GM21529 (cell line): ENCODE results near the gene RACK1.
A peak's percentile ranks its signal among the peaks of the same experiment; 100 is the strongest.
"Not testable (repeated sequence)": the region's sequence is repeated elsewhere in the genome, so short reads cannot be mapped to it uniquely, and the experiment has no call there.

Experiments
- ATAC-seq: cut with Tn5 transposase; IDR thresholded peaks from one replicate; pipeline ENCODE4 v1.9.1; 2021; ENCODE audit not compliant: unreplicated experiment

Gene RACK1

DNA sequence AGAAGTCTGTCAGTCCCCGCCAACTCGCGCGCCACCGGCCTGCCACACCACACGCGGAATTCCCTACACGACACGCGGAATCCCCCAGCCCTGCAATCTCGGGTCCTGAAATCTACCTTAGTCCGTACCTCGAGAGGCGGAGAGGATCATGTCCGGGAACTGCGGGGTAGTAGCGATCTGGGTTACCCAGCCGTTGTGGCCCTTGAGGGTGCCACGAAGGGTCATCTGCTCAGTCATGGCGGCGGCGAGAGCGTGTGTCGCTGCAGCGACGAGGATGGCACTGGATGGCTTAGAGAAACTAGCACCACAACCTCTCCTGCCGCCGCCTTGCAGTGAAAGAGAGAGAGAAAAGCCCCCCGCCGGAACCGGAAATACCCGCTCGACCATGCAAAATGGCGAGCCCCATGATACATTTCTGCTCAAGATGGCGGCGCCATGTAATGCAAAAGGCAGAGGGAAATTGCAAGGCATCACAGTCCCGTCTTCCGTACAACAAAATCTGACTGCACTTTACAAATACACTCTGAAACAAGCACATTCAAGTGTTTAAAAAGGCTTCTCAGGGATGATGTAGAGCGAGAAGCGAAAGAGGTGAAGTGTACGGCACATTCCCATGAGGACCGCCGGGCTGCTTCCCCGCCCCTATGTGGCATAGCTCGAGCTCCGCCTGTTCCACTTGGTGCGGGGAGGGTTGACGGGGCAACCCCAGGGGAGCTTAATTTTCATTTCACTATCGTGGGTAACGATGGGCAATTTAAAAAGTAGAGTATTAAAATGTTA, at the start of gene RACK1:
TSS of gene RACK1 (minus strand) at position 343 of the 780 bp plus-strand sequence. CDS start at position 237, 106 bp downstream.
- ATAC-seq, result peak; percentile 58

DNA sequence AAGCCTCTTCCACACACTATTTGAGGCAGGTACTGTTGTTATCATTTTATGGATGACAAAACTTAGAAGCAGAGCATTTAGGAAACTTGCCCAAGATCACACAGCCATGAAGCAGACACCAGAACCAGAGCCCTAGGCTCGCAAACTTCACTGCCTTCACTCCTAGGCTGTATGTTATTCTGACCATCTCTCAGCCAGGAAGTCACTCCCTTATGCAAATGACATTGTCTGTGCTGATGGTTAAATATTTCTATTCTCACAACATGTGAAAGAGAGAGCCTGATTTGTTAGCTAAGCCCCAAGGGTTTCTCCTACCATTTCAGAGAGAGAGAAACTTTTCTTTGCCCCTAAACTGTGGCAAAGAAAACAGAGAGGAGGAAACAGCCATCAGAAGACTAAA, 43.6 kb upstream of the RACK1 start:
- peak; percentile 83 for ATAC-seq

DNA sequence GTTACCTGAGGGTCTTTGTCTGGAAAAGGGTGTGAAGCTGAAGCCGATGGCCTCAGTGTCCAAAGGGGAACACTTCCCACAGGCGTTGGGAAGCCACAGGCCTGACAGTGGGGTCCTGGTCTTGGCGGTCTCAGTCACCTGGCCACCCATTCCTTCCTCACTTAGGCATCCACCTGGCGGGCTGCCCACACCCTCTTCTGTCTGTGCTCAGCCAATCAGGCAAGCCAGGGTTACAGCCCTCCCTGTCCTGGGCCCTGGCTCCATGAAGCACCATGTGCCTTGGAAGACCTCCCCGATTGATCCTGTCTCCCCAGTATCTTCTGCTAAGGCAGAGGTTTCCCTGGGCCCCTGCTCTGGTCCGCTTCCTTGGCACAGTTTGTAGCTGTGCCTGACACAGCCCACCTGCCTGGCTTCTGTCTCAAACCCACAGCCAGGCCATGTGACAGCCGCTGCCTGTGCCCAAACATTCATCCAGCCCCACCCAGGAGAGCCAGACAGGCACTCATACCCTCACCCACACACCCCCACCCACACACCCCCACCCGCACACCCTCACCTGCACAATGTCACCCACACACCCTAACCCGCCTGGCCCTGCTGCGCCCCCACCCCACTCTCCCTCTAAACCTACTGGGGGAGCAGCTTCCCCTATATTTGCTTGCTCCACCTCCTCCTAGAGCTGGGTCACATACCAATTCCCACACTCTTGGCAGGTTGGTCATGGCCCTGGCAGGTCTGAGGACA, 42.4 kb upstream of the RACK1 start:
- ATAC-seq, result not testable (repeated sequence)

DNA sequence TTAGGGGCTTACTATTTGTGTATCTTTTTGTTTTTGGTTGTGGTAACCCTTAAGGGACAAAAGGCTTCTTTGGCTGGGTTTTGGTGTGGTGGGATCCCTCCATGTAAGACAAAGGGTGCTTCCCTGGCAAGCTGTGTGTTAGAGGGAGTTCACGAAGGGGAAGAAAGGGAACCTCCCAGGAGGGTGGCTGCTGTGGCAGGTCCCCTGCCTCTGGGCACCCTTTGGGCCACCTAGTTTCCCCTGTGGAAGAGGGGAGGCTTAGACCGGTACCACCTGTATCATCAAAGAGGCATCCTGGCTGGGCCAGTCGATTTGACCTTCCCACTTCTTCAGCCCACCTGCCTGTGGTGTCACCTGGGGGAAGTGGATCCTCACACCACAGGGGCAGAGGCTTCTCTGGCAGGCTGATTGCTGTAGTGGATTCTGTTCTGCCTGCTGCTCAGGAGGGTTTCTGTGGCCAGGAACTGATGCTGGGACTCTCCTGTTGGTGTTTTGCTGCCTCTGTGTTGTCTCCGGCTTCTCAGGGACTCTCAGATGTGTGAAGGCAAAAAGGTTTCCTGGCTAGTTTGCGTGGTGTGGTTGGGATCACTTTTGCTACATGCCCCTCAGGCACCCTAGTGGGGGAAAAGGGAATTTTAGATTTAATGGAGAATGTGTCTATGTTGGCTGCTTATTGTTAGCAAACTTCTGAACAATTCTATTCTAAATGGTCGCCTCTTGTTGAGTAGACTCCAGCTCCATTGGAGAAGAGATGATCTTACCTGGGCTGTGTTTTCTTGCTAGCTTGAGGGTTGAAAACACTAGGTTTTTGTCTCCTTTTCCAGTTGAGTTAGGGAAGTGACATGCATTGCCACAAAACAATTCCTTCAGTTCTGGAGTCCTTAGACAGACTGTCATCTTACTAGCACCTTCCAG, 40.4 kb upstream of the RACK1 start:
- not testable (repeated sequence) for ATAC-seq

DNA sequence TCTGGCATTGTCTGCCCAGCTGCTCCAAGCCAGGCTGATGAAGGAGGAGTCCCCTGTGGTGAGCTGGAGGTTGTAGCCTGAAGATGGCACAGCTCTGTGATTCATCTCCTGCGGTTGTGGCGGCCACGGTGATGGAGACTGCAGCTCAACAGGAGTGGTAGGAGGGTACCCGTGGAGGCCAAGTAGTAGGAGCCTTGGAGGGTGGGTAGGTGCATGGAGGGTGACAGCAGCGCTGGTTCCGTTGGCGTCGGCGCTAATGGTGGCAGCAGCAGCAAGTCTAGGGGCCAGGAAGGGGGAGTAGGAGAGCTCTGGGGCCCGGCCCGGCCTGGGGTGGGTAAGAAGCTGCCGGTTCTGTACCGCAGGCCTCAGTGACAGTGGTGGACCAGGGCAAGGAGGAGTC, 39.6 kb upstream of the RACK1 start:
- no peak for ATAC-seq

DNA sequence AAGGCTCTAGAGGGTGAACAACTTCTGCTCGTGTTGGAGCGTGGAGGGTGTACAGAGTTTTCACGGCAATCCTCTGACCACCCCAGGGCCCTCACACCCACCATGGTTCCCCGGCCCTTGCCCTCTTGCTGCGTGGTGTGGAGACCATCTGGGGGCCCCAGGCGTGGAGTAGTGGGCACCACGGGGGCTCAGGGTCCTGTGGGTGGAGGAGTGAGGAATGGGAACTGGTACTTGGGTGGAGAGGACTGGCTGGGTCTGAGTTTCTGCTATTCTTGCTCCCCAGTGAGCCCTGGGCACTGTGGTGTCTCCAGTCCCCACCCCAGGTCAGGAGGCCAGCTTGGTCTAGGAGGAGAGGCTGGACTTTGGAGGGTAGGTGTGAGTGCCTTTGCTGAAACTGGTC, 39.2 kb upstream of the RACK1 start:
- ATAC-seq, result no peak

DNA sequence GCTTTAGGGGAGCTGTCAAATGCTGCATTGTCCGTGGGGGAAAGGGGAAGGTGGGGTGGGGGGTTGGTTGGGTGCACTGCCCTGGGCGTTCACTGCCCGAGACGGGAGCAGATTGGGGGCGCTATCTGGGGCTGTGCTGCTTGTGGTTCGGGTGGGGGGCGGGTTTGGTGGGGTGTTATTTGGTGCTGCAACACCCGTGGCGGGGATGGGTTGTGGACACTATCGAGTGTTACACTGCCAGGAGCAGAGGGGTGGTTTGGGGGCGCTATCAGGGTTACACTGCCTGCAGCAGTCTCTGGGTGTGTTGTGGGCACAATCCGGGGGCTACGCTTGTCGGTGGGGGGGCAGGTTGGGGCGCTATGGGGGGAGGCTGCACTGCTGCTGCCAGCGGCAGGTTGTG, 38.7 kb upstream of the RACK1 start:
- not testable (repeated sequence) for ATAC-seq

DNA sequence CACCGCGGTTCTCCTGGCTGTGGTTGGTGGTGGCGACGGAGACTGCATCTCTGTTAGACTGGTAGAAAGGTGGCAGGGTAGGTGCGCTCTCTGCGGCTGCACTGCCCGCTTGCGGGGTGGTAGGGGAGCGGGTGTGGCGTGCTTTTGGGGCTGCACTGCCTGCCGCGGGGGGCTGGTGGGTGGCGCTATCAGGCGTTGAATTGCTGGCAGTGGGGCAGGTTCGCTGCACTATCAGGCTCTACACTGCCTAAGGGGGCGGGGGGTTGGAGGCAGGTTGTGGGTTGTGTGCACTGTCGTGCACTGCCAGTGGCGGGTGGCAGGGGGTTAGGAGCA, 38.2 kb upstream of the RACK1 start:
- ATAC-seq, result no peak

DNA sequence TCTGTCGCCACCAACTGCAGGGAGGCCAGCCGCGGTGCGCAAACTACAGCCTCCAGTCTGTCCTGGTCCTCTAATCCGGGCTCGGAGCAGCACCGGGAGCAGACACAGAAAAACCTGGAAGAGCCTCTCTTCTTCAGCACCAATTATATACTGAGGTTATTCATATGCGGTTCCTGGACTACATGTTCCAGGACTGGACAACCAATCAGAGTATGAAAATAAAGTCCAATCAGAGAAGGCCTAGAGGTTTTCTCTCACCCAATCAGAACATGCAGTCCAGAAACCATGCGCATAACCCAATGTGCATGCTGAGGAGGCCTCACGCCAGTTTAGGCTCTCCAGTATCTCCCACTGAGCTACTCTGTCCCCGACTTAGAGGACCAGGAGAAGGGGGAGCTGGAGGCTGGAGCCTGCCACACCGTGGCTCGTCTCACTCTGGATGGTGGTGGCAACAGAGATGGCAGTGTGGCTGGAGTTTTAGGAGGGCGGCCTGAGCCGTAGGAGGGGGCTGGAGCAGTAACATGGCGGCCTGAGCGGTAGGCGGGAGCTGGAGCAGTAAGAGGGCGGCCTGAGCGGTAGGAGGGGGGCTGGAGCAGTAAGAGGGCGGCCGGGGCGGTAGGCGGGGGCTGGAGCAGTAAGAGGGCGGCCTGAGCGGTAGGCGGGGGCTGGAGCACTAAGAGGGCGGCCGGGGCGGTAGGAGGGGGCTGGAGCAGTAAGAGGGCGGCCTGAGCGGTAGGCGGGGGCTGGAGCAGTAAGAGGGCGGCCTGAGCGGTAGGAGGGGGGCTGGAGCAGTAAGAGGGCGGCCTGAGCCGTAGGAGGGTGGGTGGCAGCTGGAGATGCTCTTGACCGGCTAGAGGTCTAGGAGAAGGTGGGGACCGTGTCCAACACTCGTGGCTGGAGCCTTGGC, 37.6 kb upstream of the RACK1 start:
- no peak for ATAC-seq

DNA sequence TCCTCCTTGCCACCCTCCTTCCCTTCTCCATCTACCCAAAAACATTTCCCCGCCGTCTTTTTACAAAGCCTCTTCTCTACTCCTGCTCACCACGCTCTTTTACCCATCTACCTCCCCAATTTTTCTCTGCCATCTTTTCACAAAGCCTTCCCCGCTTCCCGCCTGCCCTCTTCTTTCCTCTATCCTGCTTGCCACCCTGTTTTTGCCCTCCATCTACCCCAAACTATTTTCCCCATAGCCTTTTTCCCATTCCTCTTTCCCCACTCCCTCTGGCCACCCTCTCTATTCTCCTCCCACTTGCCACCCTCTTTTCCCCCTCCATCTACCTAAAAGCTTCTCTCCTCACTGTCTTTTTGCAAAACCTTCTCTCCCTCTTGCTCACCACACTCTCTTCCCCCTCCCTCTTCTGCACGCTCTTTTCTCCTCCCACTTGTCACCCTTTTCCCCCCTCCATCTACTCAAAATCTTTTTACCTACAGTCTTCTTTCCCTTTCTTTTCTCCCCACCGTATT, 36.6 kb upstream of the RACK1 start:
- no peak for ATAC-seq

DNA sequence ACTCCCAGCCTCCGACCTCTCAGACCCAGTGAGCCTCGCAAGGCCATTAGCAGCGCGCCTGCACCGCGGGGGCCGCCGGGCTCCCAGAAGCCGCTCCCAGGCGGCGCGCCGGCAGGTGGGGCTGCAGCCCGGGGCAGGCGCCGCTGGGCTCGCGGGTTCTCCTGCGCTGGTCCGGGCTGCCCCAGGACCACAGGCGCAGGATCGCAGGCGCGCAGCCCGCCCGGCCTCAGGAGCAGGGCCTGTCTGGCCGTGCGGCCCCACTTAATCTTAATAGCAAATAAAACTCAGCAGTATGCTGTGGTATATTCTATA, 29.7 kb upstream of the RACK1 start:
- ATAC-seq, result not testable (repeated sequence)

DNA sequence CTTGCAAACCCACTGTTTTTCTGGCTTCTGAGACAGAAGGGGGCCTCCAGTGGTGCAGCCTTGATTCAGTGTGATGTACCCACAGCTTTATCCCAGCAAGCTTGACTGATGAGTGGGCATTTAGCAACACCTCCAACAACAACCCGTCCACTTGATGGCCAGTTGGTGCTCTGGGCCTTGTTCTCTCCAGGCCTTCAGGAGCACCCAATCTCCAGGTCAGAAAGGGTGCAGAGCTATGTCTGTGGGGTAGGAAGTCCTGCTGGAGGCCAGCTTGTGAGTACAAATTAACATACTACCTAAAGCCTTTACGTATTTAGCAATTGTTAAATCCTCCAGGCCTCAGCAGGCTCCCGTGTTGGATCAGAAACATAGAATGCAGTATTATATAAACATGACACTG, 27.4 kb upstream of the RACK1 start:
- ATAC-seq, result no peak

DNA sequence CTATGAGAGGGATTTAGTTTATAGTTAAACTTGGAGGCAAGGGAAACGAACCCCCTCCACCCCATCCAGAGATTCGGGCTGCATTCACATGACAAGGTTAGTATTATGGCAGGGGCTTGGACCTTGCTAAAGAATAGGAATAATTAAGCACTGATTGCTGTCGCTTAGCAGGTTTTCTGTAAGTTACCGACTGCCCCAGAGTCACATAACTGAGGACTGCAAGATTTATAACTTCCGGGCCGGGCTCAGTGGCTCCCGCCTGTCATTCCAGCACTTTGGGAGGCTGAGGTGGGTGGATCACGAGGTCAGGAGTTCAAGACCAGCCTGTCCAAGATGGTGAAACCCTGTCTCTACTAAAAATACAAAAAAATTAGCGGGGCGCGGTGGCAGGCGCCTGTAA, 24.2 kb upstream of the RACK1 start:
- not testable (repeated sequence) for ATAC-seq

DNA sequence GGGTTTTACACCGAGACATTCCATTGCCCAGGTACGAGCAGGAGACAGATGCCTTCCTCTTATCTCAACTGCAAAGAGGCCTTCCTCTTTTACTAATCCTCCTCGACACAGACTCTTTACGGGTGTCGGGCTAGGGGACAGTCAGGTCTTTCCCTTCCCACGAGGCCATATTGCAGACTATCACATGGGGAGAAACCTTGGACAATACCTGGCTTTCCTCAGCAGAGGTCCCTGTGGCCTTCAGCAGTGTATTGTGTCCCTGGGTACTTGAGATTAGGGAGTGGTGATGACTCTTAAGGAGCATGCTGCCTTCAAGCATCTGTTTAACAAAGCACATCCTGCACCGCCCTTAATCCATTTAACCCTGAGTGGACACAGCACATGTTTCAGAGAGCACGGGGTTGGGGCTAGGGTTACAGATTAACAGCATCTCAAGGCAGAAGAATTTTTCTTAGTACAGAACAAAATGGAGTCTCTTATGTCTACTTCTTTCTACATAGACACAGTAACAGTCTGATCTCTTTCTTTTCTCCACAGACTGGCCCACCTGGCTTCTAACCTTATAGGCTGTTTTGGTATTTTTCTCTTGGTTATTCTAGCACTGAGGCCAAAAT, 23.7 kb upstream of the RACK1 start:
- not testable (repeated sequence) for ATAC-seq

DNA sequence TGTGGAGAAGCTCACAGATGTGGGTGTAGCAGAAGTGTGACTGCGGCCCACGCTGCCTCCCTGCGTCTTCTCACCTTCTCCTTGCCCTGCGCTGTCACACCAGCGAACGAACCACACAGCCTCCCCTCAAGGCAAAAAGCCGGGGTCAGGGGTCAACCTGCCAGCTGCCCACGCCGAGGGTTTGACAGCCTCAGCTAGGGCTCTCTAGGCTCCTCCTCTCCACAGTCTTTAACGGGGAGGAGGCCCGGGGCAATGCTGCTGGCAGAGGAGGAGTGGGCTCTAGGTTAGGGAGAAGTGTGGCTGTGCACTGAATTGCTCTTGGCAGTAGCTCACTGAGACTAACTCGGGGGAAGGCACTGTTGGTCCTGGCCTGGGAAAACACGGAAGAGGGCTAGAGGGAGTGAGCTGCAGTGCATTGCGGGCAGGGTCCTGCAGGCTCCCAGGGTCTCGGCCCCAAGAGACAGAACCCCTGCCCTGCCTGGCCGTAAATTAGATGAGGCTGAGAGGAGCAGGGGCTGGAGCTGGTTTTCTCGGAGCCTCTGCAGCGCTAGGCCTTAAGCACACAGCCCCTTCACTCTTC, 21.5 kb upstream of the RACK1 start:
- no peak for ATAC-seq

DNA sequence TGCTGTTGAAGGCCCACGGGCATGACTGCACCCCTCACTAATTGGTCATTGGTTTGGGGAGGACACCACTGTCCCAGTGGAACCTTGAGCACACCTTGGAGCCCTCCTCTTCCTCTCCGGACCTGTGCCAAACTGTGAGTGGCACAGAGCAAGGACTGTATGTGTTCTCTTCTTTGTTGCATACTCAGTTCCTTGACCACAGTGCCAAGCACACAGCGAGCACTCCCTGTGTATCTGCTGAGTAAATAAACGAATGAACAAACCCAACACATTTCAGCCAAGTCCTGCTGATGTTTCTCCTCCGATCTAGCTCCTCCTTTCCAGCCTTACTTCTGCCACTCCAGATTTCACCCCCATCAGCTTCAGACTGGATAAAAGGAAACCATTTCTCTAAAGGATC, 19.9 kb upstream of the RACK1 start:
- ATAC-seq, result no peak

DNA sequence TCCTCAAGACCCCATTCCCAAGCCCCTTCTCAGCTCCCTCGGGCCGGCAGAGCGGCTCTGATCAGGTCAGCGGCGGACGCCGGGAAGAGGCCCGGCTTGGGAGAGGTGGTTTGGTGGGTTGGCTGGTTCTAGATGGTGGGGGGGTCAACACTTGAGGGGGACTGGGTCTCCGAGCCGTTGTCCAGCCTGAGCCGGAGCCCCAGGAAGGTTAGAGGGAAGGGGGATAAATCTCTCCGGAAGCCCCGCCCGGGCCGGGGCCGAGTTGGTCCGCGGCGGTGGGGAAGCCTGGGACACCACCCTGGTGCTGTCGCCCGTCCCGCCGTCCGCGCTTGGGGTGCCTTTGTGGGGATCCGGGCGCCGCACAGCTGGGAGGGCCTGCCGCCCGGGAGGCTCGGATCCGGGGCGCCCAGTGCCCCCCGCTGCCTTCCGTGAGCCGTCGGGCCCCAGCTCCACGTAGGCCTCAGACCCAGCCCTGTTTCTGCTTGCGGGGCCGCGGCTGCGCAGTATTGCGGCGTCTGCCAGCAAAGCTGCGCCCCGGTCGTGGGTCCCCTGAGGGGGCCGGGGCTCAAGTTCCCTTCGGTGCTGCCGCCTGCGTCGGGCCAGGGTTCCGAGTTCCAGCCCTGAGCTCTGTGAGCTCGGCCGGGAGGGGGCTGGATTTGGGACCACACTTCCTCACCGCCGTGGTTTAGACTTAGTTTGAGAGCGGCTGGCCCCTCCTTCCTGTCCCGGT, 17.8 kb upstream of the RACK1 start:
- peak; percentile 55 for ATAC-seq

DNA sequence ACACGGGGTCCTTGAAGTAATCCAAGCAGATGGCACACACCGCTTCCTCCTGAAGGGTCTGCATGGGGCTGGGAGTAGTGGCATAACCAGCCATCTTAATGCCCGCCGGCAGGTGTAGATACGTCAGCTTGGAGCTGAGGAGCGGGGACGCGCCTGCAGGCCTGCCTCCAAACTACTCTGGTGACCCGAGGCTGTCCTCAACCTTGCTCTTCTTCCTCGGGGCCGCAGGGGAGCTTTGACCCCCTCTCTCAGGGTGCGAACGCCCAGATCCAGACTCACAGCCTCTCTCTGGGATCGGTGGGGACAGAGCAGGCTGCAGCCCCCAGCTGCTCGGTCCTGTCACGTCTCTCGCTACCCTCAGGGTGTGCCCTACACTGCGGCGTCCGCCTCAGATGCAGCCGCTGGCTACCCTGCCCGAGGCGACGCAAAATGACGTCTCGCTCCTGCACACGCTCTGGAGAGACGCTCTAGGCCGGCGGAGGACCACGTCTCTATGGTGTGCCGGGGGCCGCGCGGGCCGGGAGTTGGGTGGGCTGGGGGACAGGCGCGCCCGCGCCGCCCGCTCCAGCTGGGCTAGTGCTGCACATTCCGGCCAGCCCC, 17.1 kb upstream of the RACK1 start, which contains the start of gene TRIM52:
TSS of gene TRIM52 (minus strand) at position 424 of the 600 bp plus-strand sequence. CDS start at position 94, 330 bp downstream.
- peak; percentile 82 for ATAC-seq
